GM12801 (cell line): ENCODE measurements around the gene PAPPA2.

ENCODE experiments used
- TF ChIP-seq, protein P1 (sequence below): IDR thresholded peaks from one replicate; pipeline ENCODE4 v1.5.1; 2011; ENCODE audit warnings: control low read depth; ENCODE audit not compliant: insufficient read length; ENCODE audit errors: extremely low read depth

PAPPA2 gene

DNA sequence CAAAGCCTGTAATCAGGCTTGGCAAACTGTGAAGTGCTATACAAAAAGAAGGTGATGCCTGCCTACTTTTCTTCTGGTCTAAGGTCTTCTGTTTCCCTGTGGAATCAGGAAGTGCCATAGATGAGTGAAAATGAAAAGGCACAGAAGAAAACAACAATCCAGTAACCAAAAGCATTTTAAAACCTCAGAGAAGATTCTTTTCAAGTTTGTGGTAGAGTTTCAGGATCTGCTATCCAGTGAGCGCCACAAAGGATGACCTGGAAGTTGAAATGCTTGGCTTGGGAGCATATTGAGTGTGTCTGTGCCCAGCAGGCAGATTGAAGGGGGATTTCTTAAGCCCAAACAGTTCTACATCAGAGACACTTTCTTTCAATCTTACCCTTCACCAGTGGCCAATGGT lies 272.2 kb downstream of the PAPPA2 start:
- TF ChIP-seq, protein P1, sequence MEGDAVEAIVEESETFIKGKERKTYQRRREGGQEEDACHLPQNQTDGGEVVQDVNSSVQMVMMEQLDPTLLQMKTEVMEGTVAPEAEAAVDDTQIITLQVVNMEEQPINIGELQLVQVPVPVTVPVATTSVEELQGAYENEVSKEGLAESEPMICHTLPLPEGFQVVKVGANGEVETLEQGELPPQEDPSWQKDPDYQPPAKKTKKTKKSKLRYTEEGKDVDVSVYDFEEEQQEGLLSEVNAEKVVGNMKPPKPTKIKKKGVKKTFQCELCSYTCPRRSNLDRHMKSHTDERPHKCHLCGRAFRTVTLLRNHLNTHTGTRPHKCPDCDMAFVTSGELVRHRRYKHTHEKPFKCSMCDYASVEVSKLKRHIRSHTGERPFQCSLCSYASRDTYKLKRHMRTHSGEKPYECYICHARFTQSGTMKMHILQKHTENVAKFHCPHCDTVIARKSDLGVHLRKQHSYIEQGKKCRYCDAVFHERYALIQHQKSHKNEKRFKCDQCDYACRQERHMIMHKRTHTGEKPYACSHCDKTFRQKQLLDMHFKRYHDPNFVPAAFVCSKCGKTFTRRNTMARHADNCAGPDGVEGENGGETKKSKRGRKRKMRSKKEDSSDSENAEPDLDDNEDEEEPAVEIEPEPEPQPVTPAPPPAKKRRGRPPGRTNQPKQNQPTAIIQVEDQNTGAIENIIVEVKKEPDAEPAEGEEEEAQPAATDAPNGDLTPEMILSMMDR: no peak

GRCh38 chr1:176736015-176736414 lies 273.0 kb downstream of the PAPPA2 start:
- TF ChIP-seq, protein P1: no peak

DNA sequence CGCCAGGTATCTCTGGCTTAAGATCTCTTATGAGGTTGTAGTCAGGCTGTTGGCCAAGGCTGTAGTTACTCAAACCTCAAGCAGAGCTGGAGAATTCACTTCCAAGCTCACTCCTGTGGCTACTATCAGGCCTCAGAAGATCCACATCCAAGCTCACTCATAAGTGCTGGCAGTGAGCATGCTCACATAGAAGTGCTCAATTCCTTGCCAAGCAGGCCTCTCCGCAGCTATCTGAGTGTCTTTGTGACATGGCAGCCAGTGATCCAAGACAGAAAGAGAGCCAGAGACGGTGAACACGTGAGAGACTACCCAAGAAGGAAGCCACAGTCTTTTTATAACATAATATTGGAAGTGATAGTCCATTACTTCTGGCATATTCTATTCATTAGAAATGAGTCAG lies 278.2 kb downstream of the PAPPA2 start:
- TF ChIP-seq, protein P1: no peak

DNA sequence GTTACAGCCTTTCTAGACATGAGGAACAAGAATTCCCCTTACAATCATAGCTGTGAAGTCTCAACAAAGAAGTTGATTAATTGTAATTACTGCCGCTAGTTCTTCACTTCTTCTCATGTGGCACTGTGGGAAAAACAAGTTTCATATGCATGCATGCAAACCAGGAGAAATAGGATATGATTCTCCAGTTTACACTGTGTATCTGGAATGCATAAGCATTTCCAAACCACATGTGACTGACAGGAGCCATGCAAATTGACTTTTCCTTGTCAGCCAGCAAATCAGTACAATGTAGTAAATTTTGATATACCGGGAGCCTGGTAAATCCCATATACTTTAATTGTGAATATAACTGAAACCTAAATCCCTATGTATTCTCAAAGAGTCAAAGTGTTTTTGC lies 279.3 kb downstream of the PAPPA2 start:
- TF ChIP-seq, protein P1: no peak

DNA sequence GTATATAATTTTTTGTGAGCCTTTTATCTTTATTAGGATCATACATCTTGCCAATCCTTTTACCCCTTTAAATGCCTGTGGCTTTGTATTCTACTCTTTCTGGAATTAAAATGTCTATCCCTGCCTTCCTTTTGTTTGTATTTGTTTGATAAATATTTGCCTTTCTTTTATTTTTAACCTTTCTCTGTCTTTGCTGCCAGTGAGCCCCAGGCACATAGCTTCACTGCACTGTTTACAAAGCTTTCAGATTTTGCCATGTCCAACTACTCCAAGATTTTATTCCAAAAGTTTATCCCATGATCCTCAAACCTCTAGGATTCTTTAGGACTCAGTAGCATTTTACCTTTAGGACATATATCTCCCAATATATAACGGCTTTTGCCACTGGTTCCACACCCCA lies 281.2 kb downstream of the PAPPA2 start:
- TF ChIP-seq, protein P1: no peak

DNA sequence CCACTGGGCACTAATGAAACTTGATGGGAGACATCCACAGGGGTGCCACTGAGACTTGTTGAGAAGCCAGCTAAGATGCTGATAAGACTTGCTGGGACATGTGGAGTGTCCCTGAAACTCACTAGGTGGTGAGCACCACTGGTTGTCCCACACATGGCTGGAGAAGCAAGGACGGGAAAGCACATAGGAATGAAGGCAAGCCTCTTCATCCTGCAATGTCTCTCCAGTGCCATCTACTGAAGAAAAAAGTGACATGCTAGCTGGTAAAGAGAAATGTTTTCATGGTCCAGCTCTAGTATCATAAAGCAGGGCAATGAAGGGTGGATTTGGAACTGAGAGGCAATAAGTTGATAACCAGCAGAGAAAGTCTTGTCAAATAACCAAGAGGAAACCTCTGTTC lies 283.0 kb downstream of the PAPPA2 start:
- TF ChIP-seq, protein P1: no peak

- TF ChIP-seq, protein P1: no peak
These were observed 289.5 kb downstream of the PAPPA2 start for GRCh38 chr1:176752505-176752904.

DNA sequence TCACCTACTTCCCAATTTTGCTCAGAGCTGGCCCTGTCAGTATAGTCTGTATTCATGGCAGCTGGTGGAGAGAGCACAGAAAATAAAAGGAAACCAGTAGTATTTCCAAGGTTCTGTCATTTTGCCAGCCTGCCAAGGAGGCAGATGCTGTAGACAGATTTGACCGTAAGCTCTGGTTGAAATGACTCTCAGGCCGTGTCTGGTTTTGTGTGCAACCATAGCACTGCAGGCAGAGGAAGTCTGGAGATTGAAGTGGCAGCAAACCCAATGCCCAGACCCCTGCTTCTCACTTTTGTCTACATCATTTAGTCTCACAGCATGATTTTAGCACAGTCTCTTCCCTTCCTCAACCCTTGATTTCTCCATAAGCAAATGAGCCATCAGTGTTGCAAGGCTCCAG lies 291.7 kb downstream of the PAPPA2 start:
- TF ChIP-seq, protein P1: no peak
